Measurements from ENCODE around the gene PTCH2. TPM values are rescaled to one million over a fixed set of nuclear protein-coding genes. Genes with fewer than 3 reads are reported as not detected.

PTCH2 gene
- total RNA-seq, 1 donor from 2014 or later = 0.59 TPM

DNA sequence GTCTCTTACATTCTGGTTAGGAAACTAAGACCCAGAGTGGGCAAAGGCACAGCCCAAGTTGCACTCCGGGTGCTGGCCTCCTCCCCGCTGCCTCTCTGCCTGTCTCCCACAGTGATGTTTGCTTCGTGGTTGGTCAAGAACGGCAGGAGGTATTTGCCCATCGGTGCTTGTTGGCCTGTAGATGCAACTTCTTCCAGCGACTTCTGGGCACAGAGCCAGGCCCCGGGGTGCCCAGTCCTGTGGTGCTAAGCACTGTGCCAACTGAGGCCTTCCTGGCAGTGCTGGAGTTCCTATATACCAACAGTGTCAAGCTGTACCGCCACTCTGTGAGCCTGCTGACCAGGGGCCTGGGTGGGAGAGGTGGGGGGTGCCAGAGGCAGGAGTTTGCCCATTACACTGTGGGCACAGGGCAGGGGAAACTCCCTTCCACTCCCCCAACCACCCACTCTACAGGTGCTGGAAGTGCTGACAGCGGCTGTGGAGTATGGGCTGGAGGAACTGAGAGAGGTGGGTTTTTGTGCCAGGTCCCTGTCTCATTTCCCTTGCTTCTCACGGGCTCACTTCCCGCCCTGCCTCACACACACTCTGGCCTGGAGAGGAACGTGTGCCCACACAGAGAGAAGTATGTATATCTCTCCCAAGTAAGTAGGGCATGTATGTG, 32.8 kb downstream of the PTCH2 start:
- Mint-ChIP-seq H3K27ac (peak overlapping the region; percentile 99), H3K4me3 (ENCODE audit: low read depth) (peak overlapping the region; percentile 75), H3K27me3 (ENCODE audit: low read depth) (no peaks in the 10 kb centered on the region), H3K9me3 (no peaks in the 10 kb centered on the region), H3K36me3 (ENCODE audit: low read depth) (peaks cover 74% of the 10 kb centered on the region), H3K4me1 (ENCODE audit: low read depth) (peaks cover 65% of the 10 kb centered on the region)
- intact Hi-C loops (cut with micrococcal nuclease) = no loop called here
- DNase-seq (ENCODE audit: low spot score) = no peak

DNA sequence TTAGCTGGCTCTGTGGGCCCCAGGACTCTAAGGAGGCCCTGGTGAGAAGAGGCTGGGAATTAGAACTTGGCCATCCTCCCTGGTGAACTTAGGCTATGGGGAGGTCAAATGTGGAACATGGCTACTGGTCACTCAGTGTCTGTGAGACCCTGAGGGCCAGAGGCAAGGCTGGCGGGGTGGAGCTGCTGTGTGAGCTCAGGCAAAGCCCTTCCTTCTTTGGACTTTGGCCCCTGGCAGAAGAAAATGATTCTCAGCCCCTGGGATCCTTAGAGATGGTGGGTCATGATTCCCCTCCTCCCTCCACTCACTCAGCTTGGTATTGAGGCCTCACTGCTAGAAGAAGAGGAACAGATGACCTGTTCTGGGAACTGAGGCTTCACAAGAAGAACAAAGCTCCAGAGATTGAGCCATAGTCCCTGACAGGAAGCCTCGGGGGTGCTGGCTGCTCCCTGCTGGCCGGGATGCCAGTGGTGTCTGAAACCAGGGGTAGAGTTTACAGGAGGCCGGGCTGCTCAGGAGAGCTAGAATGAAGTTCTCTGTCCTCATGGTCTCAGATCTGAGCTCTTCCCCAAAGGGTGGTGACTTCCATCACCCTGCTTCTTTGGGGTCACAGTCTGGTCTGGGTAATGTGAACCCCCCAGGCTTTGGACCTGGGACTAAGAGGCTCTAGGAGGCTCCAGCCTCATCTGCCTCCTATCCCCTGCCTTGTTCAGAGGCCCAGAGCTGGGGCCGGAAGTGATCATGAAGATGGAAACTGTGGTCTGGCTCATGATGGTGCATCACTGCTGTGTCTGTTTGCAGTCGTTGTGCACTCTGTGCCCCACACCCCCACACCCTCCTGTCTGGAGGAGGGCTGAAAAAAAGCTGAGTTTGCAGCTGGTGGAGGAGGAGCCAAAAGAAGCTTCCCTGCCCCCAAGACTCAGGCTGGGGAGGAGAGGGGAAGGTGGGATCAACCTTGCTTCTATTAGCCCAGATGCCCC, 33.8 kb downstream of the PTCH2 start:
- Mint-ChIP-seq H3K4me1 (ENCODE audit: low read depth) (peaks cover 63% of the 10 kb centered on the region), H3K27me3 (ENCODE audit: low read depth) (no peaks in the 10 kb centered on the region), H3K9me3 (no peaks in the 10 kb centered on the region), H3K27ac (peak overlapping the region; percentile 99), H3K36me3 (ENCODE audit: low read depth) (peaks cover 75% of the 10 kb centered on the region), H3K4me3 (ENCODE audit: low read depth) (peak overlapping the region; percentile 75)
- intact Hi-C loops (cut with micrococcal nuclease) = loop anchor here (1.0 to 10.0 kb wide), 7 partner anchors 8 to 876 kb away; partner anchors contain the start of genes ARMH1, GPBP1L1, KIF2C and NASP
- DNase-seq (ENCODE audit: low spot score) = peak; percentile 88

GRCh38 chr1:44808063-44808937, 34.8 kb downstream of the PTCH2 start, which contains the start of gene BTBD19:
BTBD19 (plus strand) TSS chr1:44808523; CDS start chr1:44808821, 298 bp downstream.
- peak within 1 kb of the TSS; percentile 75 for H3K4me3 Mint-ChIP-seq (ENCODE audit: low read depth)
- peak within 1 kb of the TSS; percentile 99 for H3K27ac Mint-ChIP-seq
- no peaks in the 10 kb centered on the region for H3K27me3 Mint-ChIP-seq (ENCODE audit: low read depth)
- peaks cover 62% of the 10 kb centered on the region for H3K4me1 Mint-ChIP-seq (ENCODE audit: low read depth)
- intact Hi-C loops (cut with micrococcal nuclease) = loop anchor here (2.0 to 10.0 kb wide), 5 partner anchors 77 to 877 kb away; partner anchors contain the start of genes ARMH1, GPBP1L1, NASP and RNU5D-1
- H3K36me3 Mint-ChIP-seq (ENCODE audit: low read depth) = peaks cover 77% of the 10 kb centered on the region
- no peaks in the 10 kb centered on the region for H3K9me3 Mint-ChIP-seq
- no peak for DNase-seq (ENCODE audit: low spot score)

- peaks cover 84% of the 10 kb centered on the region for H3K36me3 Mint-ChIP-seq (ENCODE audit: low read depth)
- H3K4me1 Mint-ChIP-seq (ENCODE audit: low read depth) = peaks cover 68% of the 10 kb centered on the region
Measured at GRCh38 chr1:44807364-44808062, 35.5 kb downstream of the PTCH2 start.

DNA sequence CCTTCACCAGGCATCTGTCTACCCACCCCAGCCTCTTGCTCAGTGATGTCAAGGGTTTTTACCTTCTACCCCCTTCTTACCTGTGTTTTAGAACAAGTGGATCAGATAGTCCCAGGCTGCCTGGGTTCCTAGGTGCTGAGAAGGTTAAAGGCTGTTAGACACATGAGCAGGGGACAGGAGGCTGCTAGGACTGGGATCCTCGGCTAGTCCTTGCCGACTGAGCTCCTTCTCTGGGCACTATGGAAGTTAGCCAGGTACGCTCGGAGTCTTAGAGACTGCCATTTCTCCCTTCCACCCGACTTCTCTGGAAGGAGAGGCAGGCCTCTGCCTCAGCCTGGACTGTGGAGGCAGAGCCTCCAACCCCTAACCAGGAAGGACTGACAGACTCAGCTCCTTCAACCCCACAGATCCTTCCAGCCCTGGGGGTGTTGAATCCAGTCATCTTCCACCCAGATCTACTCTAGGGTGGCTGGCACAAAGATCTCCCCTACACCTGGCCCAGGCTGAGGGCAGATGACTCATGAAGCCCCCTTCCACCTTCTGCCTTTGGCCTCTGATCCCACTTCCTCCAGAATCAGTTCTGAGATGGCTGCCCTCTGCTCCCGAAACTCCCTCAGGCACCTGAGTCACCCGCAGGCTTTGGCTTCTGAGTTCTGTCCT, 36.2 kb downstream of the PTCH2 start, which contains the start of gene DYNLT4:
Gene DYNLT4 (minus strand): TSS at position 648 of the 660 bp plus-strand sequence. CDS start 683 bp downstream, outside the sequence.
- Mint-ChIP-seq H3K27me3 (ENCODE audit: low read depth) (no peaks in the 10 kb centered on the region), H3K36me3 (ENCODE audit: low read depth) (peaks cover 84% of the 10 kb centered on the region), H3K9me3 (no peaks in the 10 kb centered on the region), H3K27ac (peak within 1 kb of the TSS; percentile 99), H3K4me3 (ENCODE audit: low read depth) (peak within 1 kb of the TSS; percentile 75), H3K4me1 (ENCODE audit: low read depth) (peaks cover 69% of the 10 kb centered on the region)
- intact Hi-C loops (cut with micrococcal nuclease) = loop anchor here (1.0 to 10.0 kb wide), 7 partner anchors 13 to 878 kb away; partner anchors contain the start of genes ARMH1, GPBP1L1, NASP and TESK2
- DNase-seq (ENCODE audit: low spot score) = no peak

More at GRCh38 chr1:44807364-44808062, 35.5 kb downstream of the PTCH2 start:
- peak; percentile 87 for DNase-seq (ENCODE audit: low spot score)
- Mint-ChIP-seq H3K4me3 (ENCODE audit: low read depth) (peak overlapping the region; percentile 75), H3K27ac (peak overlapping the region; percentile 99), H3K9me3 (no peaks in the 10 kb centered on the region), H3K27me3 (ENCODE audit: low read depth) (no peaks in the 10 kb centered on the region)
- intact Hi-C loops (cut with micrococcal nuclease) = loop anchor here (1.0 to 10.0 kb wide), 8 partner anchors 13 to 877 kb away; partner anchors contain the start of genes ARMH1, GPBP1L1, NASP and RNU5D-1

DNA sequence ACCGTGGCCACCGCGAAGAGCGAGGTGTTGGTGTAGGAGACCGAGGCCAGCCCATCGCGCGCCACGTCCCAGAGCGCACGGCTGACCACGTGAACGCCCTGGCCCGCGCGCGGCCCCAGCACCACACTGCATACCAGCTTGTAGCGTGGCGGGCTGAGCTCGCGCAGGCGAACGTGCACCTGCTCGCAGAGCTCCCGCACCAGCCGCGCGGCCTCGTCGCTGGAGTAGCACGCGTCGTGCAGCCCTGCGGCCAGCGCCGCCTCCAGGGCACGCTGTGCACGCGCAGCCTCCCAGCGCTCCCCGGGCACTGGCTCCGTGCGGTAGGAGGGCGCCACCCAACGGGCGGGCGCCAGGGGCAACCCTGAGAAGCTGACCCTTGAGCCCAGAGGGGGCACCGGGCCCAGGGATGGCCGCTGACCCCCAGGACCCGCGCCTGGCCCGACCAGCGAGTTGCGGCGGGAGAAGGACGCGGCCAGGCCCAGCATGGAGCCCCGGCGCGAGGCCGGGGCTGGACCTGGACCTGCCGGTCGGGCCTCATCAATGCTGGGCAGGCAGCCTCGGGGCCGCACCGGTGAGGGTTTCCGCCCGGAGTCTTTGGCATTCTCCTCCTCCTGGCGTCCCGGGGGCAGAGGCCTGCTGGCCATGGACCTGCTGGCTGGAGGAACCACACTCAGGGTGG, 36.9 kb downstream of the PTCH2 start:
- Mint-ChIP-seq H3K4me3 (ENCODE audit: low read depth) (no peak overlapping the region), H3K27me3 (ENCODE audit: low read depth) (no peaks in the 10 kb centered on the region), H3K4me1 (ENCODE audit: low read depth) (peaks cover 64% of the 10 kb centered on the region), H3K9me3 (no peaks in the 10 kb centered on the region), H3K27ac (peak overlapping the region; percentile 99), H3K36me3 (ENCODE audit: low read depth) (peaks cover 84% of the 10 kb centered on the region)
- DNase-seq (ENCODE audit: low spot score) = no peak
- intact Hi-C loops (cut with micrococcal nuclease) = loop anchor here (2.0 to 10.0 kb wide), 5 partner anchors 134 to 879 kb away; partner anchors contain the start of genes ARMH1, GPBP1L1, NASP and TESK2

GRCh38 chr1:44805311-44806024, 37.6 kb downstream of the PTCH2 start:
- no peak for DNase-seq (ENCODE audit: low spot score)
- H3K36me3 Mint-ChIP-seq (ENCODE audit: low read depth) = peaks cover 84% of the 10 kb centered on the region
- H3K4me3 Mint-ChIP-seq (ENCODE audit: low read depth) = peak overlapping the region; percentile 52

GRCh38 chr1:44803312-44804095, 39.5 kb downstream of the PTCH2 start:
- intact Hi-C loops (cut with micrococcal nuclease) = loop anchor here (5.0 to 10.0 kb wide), 3 partner anchors 209 to 881 kb away; partner anchors contain the start of genes GPBP1L1, HECTD3, NASP and TMEM69
- Mint-ChIP-seq H3K4me3 (ENCODE audit: low read depth) (peak overlapping the region; percentile 91), H3K36me3 (ENCODE audit: low read depth) (peaks cover 69% of the 10 kb centered on the region), H3K27ac (peak overlapping the region; percentile 48), H3K4me1 (ENCODE audit: low read depth) (peaks cover 45% of the 10 kb centered on the region), H3K9me3 (no peaks in the 10 kb centered on the region), H3K27me3 (ENCODE audit: low read depth) (no peaks in the 10 kb centered on the region)
- no peak for DNase-seq (ENCODE audit: low spot score)

More at GRCh38 chr1:44805311-44806024, 37.6 kb downstream of the PTCH2 start:
- Mint-ChIP-seq H3K27me3 (ENCODE audit: low read depth) (no peaks in the 10 kb centered on the region), H3K9me3 (no peaks in the 10 kb centered on the region), H3K27ac (peak overlapping the region; percentile 76), H3K4me1 (ENCODE audit: low read depth) (peaks cover 58% of the 10 kb centered on the region)
- intact Hi-C loops (cut with micrococcal nuclease) = loop anchor here (2.0 to 10.0 kb wide), 5 partner anchors 133 to 879 kb away; partner anchors contain the start of genes ARMH1, GPBP1L1, NASP and TESK2

DNA sequence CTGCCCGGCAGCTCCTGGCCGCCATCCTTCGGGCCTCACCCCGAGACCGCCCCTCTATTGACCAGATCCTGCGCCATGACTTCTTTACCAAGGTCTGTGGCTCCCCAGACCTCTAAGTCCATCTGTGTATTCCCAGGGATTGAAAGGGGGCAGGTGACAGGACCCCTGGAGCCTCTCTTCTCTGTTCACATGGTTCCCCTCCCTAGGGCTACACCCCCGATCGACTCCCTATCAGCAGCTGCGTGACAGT, 40.1 kb downstream of the PTCH2 start:
- intact Hi-C loops (cut with micrococcal nuclease) = loop anchor here (5.0 to 10.0 kb wide), 3 partner anchors 209 to 882 kb away; partner anchors contain the start of genes GPBP1L1, HECTD3, NASP and TMEM69
- no peaks in the 10 kb centered on the region for H3K9me3 Mint-ChIP-seq
- peaks cover 65% of the 10 kb centered on the region for H3K36me3 Mint-ChIP-seq (ENCODE audit: low read depth)
- H3K4me3 Mint-ChIP-seq (ENCODE audit: low read depth) = peak overlapping the region; percentile 91
- no peaks in the 10 kb centered on the region for H3K27me3 Mint-ChIP-seq (ENCODE audit: low read depth)
- peak overlapping the region; percentile 48 for H3K27ac Mint-ChIP-seq
- DNase-seq (ENCODE audit: low spot score) = no peak
- peaks cover 41% of the 10 kb centered on the region for H3K4me1 Mint-ChIP-seq (ENCODE audit: low read depth)

Measured in activated T-helper 2 cell treated with anti-CD3 and anti-CD28 coated beads, Interferon-gamma antibody, Interleukin-2, Interleukin-4, amounts not matched to agents 10 μg/mL and 5 μg/mL and 100 μg/mL, durations not matched to agents 14 hours and 24 hours and 36 hours (primary cell).